HG02678 (cell line): ENCODE measurements around the gene SLC8A2.

Source experiments
- ATAC-seq: cut with Tn5 transposase; IDR thresholded peaks from one replicate; pipeline ENCODE4 v1.9.1; 2021; ENCODE audit warnings: mild to moderate bottlenecking, moderate library complexity; ENCODE audit not compliant: unreplicated experiment

Gene SLC8A2

GRCh38 chr19:47432091-47432490, 39.6 kb downstream of the SLC8A2 start:
- ATAC-seq, result no peak

GRCh38 chr19:47430041-47430802, 41.5 kb downstream of the SLC8A2 start:
- no peak for ATAC-seq

DNA sequence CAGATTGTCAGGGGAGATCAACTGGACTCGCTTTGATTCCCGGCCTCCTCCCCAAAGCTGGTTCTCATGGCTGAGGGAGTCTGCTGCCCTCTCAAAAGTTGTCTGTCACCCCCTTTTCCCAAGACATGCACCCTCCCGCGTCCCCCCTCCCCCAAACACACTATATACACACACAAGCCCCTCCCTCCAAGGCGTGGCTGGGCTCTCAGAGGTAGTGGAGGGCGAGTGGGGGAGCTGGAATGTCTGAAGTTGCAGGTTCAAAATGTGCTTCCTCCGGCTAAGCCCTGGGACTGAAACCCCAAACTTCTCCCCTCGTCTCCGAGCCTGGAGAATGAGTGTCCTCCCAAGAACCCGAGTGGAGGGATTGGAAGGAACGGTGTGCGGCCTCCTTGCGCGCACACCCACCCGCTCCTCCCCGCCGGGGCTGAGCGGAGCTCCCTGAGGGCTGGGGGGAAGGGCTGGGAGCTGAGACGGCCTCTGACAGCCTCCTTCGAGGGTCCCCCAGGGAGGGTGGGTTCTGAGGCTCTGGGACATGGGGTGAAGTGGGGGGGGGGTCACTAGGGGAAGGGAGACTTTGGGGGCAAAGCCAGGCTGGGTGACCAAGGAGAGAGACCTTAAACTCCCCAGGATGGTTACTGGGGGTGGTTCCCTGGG, 42.4 kb downstream of the SLC8A2 start:
- ATAC-seq, result no peak

- no peak for ATAC-seq
Observed at GRCh38 chr19:47428177-47428894, 43.4 kb downstream of the SLC8A2 start.

DNA sequence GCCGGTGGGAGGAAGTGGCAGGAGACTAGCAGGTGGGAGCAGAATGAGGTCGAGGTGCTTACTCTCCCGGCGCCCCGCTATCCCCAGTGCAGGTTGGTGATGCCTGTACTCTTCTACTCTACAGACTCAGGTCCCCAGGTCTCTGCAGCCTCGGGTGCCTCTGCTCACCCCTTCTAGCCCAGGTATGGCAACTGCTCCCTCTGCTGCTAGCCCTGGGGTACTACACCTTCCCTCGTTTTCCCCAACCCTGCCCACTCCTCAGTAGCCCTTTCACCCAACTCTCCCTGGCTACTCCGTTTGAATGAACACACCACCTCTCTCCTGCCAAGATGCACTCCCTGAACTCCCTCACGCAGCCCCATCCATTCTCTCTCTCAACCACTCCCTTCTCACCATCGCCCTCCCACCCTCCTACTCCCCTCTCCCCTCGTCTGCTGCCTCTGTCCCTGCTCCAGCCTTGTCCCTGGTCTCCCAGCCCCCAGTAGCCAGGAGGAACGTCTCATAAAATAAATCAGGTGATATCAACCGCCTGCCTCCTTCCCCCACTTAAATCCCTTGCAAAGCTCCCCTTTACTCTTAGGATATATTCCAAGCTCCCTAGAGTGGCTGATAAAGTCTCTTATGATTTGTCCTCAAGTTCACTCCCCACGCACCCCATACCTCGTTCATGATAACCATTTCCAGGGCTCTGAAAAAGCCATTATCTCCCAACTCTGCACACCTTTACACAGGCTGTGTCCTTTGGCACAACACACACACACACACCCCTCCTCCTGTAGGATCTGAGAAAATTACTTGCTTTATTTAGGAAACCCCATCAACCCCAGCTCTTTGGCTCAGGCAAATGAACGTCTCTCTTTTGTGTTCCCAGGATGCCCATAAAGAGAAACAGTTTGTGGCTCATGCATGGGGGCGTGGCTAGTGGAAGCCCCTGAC, 44.2 kb downstream of the SLC8A2 start:
- no peak for ATAC-seq

DNA sequence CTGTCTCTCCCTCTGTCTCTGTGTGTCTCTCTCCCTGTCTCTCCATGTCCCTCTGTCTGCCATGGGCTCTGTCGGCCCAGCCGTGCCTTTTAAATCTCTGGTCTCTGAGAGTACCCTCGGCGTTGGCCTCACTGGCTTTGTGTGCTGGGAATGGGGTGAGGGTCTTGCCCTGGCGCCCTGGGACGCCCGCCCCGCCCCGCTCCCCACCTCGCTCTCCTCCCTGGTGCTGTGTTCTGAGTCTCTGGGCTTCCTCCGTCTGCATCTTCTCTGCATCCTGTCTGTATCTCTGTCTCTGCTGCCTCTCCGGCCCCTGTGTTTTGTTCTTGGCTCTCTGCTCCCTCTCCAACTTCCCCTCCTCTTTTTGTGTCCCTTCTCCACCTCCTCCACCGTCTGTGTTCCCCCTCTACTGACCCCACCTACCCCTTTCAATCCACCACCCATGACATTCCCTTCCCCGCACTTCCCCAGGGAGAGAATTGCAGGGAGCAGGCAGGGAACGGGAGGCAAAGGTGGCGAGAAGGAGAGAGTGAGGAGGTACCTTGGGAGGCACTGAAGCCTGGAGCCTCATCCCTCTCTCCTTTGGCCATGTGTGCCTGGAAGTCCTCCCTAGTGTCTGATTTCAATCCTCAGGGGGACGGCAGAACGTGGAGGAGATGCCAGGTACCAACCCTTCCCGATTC, 48.4 kb downstream of the SLC8A2 start:
- no peak for ATAC-seq

DNA sequence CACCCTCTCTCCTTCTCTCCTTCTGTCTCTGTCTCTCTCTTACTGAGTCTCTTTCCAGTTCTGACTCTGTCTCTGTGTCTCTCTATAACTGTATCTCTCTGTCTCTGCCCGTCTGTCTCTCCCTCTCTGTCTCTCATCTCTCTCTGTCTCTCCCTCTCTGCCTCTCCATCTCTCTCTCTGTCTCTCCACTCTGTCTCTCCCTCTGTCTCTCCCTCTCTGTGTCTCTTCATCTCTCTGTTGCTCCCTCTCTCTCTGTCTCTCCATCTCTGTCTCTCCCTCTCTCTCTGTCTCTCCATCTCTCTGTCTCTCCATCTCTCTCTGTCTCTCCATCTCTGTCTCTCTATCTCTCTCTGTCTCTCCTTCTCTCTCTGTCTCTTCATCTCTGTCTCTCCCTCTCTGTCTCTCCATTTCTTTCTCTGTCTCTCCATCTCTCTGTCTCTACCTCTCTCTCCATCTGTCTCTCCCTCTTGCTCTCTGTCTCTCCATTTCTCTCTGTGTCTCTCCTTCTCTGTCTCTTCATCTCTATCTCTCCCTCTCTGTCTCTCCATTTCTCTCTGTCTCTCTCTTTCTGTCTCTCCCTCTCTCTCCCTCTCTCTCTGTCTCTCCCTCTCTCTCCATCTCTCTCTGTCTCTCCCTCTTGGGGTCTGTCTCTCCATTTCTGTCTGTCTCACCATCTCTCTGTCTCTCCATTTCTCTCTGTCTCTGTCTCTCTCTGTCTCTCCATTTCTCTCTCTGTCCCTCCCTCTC, 49.1 kb downstream of the SLC8A2 start:
- ATAC-seq, result no peak

- no peak for ATAC-seq
Observed at GRCh38 chr19:47421844-47422395, 49.8 kb downstream of the SLC8A2 start.

GRCh38 chr19:47421244-47421786, 50.4 kb downstream of the SLC8A2 start:
- ATAC-seq, result no peak

- no peak for ATAC-seq
Observed at GRCh38 chr19:47419789-47420188, 51.9 kb downstream of the SLC8A2 start.

- ATAC-seq, result no peak
Observed at GRCh38 chr19:47419030-47419783, 52.5 kb downstream of the SLC8A2 start, which contains the start of gene MEIS3. Gene MEIS3, minus strand, starts transcription at chr19:47419527. Its CDS starts 446 bp downstream, at chr19:47419081.

- ATAC-seq, result no peak
Observed at GRCh38 chr19:47418692-47419029, 53.0 kb downstream of the SLC8A2 start.

DNA sequence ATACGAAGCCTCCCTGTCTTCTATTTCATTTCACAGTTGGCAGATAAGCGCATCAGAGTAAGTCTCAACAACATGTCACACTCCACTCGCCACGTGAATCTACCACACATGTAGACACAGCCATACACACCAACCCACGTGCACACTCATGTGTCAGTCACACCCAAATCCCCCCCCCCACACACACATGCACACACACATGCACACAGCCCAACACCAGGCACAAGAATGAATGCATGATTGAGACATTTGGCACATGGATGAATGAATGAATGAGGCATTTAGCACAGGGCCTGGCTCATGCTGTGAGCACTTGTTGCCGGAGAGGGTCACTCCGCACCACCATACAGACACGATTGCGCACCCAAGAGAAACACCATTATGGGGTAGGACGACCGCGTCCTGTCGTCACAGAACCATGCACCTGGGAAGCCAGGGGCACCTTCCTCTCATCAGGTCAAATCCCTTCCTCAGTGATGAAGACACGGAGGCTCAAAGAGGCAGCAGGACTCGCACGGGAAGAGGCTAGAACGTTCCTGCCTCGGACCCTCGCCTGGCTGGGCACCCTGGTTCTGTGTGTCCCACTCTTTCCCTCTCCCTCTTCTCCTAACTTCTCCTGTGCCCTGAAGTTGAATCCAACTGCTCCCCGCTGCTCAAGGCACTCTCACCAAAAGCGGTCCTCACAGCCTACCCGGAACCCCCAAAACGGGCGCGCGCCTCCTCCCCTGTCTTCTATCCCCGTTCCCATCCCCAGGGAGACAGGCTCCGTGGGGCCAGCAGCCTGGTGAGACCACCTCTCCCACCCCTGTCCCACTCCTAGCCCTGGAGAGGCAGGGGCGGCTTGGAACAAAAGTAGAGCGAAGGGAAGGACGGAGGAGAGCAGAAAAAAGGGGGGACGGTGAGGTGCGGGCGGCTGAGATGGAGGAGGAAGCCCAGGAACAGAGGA, 53.7 kb downstream of the SLC8A2 start:
- no peak for ATAC-seq

DNA sequence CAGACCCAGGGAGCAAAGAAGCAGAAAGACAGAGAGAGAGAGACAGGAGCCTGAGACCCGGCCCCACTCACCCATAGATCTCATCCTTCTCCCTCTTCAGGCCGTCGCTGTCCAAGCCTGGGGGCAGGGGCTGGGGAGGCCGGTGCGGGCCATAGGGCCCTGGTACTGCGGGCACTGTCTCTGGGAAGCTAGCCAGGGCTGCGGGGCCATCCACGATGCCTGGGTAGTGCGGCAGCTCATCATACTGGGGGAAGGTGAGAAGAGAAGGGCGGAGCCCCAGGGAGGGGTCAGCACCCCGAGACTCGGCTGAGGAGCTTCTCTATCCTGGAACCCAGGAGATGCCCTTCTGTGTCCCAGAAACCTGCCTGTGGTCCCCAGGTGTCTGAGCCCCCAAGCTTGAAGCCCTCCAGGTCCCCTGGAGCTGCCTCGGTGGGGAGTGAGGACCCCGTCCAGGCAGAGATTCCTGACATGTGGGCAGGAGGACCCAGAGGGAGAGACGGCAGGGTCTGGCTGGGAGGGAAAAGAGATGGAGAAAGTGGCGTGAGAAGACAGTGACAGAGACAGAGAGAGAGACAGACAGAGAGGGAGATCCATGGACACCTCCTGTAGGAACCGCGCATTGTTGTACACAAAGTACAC, 54.5 kb downstream of the SLC8A2 start:
- no peak for ATAC-seq

DNA sequence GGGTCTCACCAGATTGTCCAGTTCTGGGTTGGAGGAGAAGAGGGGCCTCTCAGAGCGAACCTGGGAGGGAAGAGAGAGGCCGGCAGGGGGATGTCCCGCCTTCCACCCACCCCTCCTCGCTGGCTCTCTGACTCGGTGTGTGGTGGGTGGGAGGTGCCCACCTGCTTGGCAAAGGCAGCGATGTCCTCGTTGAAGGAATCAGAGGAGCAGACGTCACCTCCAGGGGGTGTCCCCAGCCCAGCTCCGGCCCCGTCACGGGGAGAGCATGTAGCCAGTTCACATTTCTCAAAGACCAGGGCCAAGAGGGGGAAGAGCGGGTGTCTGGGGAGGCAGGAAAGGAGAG, 55.1 kb downstream of the SLC8A2 start:
- ATAC-seq, result no peak

- ATAC-seq, result no peak
Observed at GRCh38 chr19:47415953-47416642, 55.6 kb downstream of the SLC8A2 start.
